Pancreas (tissue), 10 donors: ENCODE data around the gene SNTG2. TPM values are rescaled to one million over a fixed set of nuclear protein-coding genes. Genes with fewer than 3 reads are reported as not detected.
A peak's percentile ranks its signal among the peaks of the same experiment; 100 is the strongest.

Experiments used
- ATAC-seq, 4 donors: fragments of 200-7000 bp; cut with Tn5 transposase; one replicate each; pipeline versions ENCODE4 v1.8.0 to v1.9.1; 2020; ENCODE audit warnings: mild to moderate bottlenecking in 4 of 4, moderate library complexity in 4 of 4
- DNase-seq, 6 donors: peaks; one replicate each; pipeline ENCODE4 v3.0.0-alpha.2; 2020
- FAIRE-seq: peaks from 2 replicates; lab custom pipeline; 2012; peaks lifted over from hg19 to GRCh38; lab: Jason Lieb, UNC
- H3K27ac ChIP-seq, 4 donors: fragments of 200-600 bp; sonication (generic); 1 replicate in 3 of 4; 2 replicates in 1 of 4; pipeline versions ENCODE4 v1.5.0 to v1.8.0; 2020
- H3K27me3 ChIP-seq, 4 donors: fragments of 200-600 bp; one replicate each; pipeline ENCODE4 v1.8.0; 2021
- H3K36me3 ChIP-seq, 3 donors: fragments of 200-600 bp; sonication (generic) in 1 of 3; one replicate each; pipeline versions ENCODE4 v1.5.0 to v1.8.0; 2020 to 2021
- H3K4me1 ChIP-seq, 3 donors: fragments of 200-600 bp; one replicate each; pipeline ENCODE4 v1.8.0; 2021
- H3K4me3 ChIP-seq, 4 donors: fragments of 200-600 bp; sonication (generic) in 2 of 4; one replicate each; pipeline versions ENCODE4 v1.5.0 to v1.8.0; 2020 to 2021
- H3K9me3 ChIP-seq, 4 donors: fragments of 200-600 bp; one replicate each; pipeline ENCODE4 v1.8.0; 2021
- WGBS, 2 donors: extraction: QIAGEN DNeasy Blood & Tissue Kit; methylation state at CpG; one replicate each; pipeline ENCODE4 v1.1.7; 2013; 5-methylcytosine and 5-hydroxymethylcytosine counted together
- intact Hi-C, 3 donors: fragments of 100-400 bp; cut with DNase I; formaldehyde crosslinking; loops; one replicate each; pipeline versions ENCODE4 v1.11.1 to v1.14.2; 2022
- polyA plus RNA-seq, 2 donors: library from polyadenylated mRNA; stranded (reverse); fragments of 200-250 nt; gene quantifications; one replicate each; pipeline ENCODE4 v1.2.3, GENCODE V29; 2013
- total RNA-seq, 6 donors: library from RNA; stranded (reverse); fragmentation: NEBNext Ultra II Directional in 4 of 6; extraction: Animal tissue kit (Norgen Biotek cat#: 25700) in 4 of 6; gene quantifications; one replicate each; pipeline versions ENCODE4 v1.2.1 to v1.2.4, GENCODE V29; 2021 to 2023
- TF ChIP-seq, protein P1 (sequence below), 4 donors: fragments of 200-600 bp; sonication (generic) in 3 of 4; IDR thresholded peaks; one replicate each; pipeline versions ENCODE4 v1.5.0 to v1.8.0; 2021; ENCODE audit warnings: antibody characterized with exemption in 4 of 4
- donor health status: healthy with polysubstance abuse.
- donor health status: DM: no; HTN: no; CAD: no; lungs with moderate emphysema.
- donor health status: DM: no; HTN: no; CAD: no.
- donor health status: control.
- donor health status: control.
- donor health status: Bipolar disorder and iron deficiency.
- donor health status: DM: yes; HTN: yes; CAD: no.
- donor health status: DM: no; HTN: no; CAD: no.
- donor health status: DM: no; HTN: no; CAD: no.
- donor health status: DM: yes; HTN: yes; CAD: no.

SNTG2 gene
- total and polyA plus RNA-seq, 8 donors = 1.4 to 19.2 (median 4.6) TPM

- Histone ChIP-seq H3K9me3 (no peaks in the 10 kb centered on the region), H3K36me3 (no peaks in the 10 kb centered on the region), H3K4me3 (peak overlapping the region in 1 of 4 donors; percentile 17), H3K4me1 (peaks cover 3 to 10% (median 7%) of the 10 kb centered on the region in 3 donors), H3K27me3 (no peaks in the 10 kb centered on the region), H3K27ac (peak overlapping the region in 3 of 4 donors; percentile 33 to 59 (median 36))
- WGBS, 2 donors = 25 to 26% methylated on average over 20 of the region's 20 CpGs
- ATAC-seq = peak; percentile 86 to 92 (median 88)
- no peak for FAIRE-seq
- peak; percentile 91 to 99 (median 94) for DNase-seq
- TF ChIP-seq, protein P1, sequence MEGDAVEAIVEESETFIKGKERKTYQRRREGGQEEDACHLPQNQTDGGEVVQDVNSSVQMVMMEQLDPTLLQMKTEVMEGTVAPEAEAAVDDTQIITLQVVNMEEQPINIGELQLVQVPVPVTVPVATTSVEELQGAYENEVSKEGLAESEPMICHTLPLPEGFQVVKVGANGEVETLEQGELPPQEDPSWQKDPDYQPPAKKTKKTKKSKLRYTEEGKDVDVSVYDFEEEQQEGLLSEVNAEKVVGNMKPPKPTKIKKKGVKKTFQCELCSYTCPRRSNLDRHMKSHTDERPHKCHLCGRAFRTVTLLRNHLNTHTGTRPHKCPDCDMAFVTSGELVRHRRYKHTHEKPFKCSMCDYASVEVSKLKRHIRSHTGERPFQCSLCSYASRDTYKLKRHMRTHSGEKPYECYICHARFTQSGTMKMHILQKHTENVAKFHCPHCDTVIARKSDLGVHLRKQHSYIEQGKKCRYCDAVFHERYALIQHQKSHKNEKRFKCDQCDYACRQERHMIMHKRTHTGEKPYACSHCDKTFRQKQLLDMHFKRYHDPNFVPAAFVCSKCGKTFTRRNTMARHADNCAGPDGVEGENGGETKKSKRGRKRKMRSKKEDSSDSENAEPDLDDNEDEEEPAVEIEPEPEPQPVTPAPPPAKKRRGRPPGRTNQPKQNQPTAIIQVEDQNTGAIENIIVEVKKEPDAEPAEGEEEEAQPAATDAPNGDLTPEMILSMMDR (IDR thresholded peaks at IDR 0.05) = no peak
- intact Hi-C loops = no loop called here
These were observed 416.0 kb downstream of the SNTG2 start for GRCh38 chr2:1366546-1367134.

DNA sequence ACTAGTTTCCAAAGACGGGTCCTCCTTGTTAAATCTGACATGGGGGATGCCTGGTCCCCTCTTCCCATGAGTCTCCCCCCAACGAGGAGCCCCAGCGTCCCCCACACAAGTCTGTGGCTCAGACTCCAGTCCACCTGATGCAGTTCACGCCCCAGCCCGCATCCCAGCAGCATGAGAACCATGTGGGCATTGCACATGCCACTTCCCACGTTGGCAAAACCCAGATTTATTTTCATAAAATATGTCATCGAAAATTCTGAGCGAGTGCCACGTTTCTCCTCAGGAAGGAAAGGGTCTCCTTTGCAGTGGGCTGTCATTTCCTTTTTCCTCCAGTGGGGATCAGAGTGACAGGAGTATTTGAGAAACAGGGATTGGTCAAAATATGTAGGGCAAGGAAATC lies 417.0 kb downstream of the SNTG2 start:
- no peak for FAIRE-seq
- WGBS, 2 donors = 52% methylated on average over 9 of the region's 9 CpGs
- ATAC-seq = no peak
- peaks cover 3 to 10% (median 7%) of the 10 kb centered on the region in 3 donors for H3K4me1 ChIP-seq
- H3K27me3 ChIP-seq = no peaks in the 10 kb centered on the region
- no peak overlapping the region for H3K27ac ChIP-seq
- no peaks in the 10 kb centered on the region for H3K9me3 ChIP-seq
- H3K36me3 ChIP-seq = no peaks in the 10 kb centered on the region
- TF ChIP-seq, protein P1 (IDR thresholded peaks at IDR 0.05) = no peak
- H3K4me3 ChIP-seq = no peak overlapping the region
- intact Hi-C loops = no loop called here
- DNase-seq = no peak

DNA sequence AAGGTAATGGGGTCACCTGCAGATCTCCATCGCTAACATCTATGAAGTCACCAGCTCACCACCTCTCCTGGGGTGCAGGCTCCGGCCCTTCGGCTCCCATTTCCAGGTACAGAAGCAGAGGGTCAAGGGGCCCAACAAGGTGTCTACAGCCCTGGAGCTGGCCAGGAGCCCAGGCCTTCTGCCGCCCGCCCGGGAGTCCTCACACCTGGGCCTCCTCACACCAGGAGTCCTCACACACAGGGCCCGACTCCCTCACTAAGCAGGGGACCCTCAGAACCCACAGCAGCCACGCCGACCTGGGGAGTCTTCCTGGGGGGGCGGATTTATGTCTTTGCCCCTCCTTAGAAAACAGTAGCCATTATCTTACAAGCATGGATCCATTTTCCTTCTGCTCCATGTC lies 419.3 kb downstream of the SNTG2 start:
- intact Hi-C loops = no loop called here
- FAIRE-seq (no peak), DNase-seq (peak in 1 of 6 donors; percentile 41), ATAC-seq (no peak)
- H3K4me3 ChIP-seq = no peak overlapping the region
- H3K4me1 ChIP-seq = peaks cover 0 to 7% (median 0%) of the 10 kb centered on the region in 3 donors
- 74 to 77% methylated on average over 10 of the region's 10 CpGs for WGBS, 2 donors
- no peaks in the 10 kb centered on the region for H3K27me3 ChIP-seq
- no peaks in the 10 kb centered on the region for H3K9me3 ChIP-seq
- TF ChIP-seq, protein P1 (IDR thresholded peaks at IDR 0.05) = no peak
- H3K27ac ChIP-seq = no peak overlapping the region
- H3K36me3 ChIP-seq = no peaks in the 10 kb centered on the region

GRCh38 chr2:1370461-1370860 lies 419.8 kb downstream of the SNTG2 start:
- intact Hi-C loops = no loop called here
- no peak for ATAC-seq
- TF ChIP-seq, protein P1 (IDR thresholded peaks at IDR 0.05) = no peak
- no peak for FAIRE-seq
- no peaks in the 10 kb centered on the region for H3K27me3 ChIP-seq
- peaks cover 0 to 7% (median 0%) of the 10 kb centered on the region in 3 donors for H3K4me1 ChIP-seq
- WGBS, 2 donors = 62 to 67% methylated on average over 4 of the region's 4 CpGs
- no peaks in the 10 kb centered on the region for H3K36me3 ChIP-seq
- no peak for DNase-seq
- H3K9me3 ChIP-seq = no peaks in the 10 kb centered on the region
- no peak overlapping the region for H3K4me3 ChIP-seq
- no peak overlapping the region for H3K27ac ChIP-seq

DNA sequence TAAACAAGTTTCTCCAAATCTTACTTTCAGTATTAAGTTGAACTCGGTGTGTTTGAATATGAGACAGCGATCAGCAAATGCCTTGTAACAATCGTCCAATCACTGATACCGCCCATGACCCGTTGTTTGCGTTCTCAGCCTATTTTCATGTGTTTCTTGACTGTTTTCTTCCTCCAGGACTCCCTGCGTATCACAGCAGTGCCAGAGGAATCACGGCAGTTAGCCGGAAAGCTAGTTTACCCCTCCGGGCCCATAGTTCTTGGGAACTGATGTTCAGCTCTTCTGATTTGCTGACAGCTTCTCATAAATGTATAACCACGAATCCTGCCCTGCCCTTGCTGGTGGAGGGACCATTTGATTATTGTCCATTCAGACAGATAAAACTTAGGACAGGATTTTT lies 420.4 kb downstream of the SNTG2 start:
- TF ChIP-seq, protein P1 (IDR thresholded peaks at IDR 0.05) = no peak
- H3K27ac ChIP-seq = no peak overlapping the region
- H3K4me1 ChIP-seq = peaks cover 0 to 4% (median 0%) of the 10 kb centered on the region in 3 donors
- H3K4me3 ChIP-seq = no peak overlapping the region
- ATAC-seq (peak in 3 of 4 donors; percentile 13 to 51 (median 41)), DNase-seq (no peak), FAIRE-seq (no peak)
- H3K9me3 ChIP-seq = no peaks in the 10 kb centered on the region
- intact Hi-C loops = no loop called here
- H3K36me3 ChIP-seq = no peaks in the 10 kb centered on the region
- no peaks in the 10 kb centered on the region for H3K27me3 ChIP-seq
- WGBS, 2 donors = 55 to 63% methylated on average over 11 of the region's 11 CpGs
